IPS-NIHi11 (cell line): Measurements from ENCODE around the gene LGSN.
"Not testable (repeated sequence)": the region's sequence is repeated elsewhere in the genome, so short reads cannot be mapped to it uniquely, and the experiment has no call there.

Experiments used
- DNase-seq: peaks from one replicate; pipeline ENCODE4 v3.0.0; 2012; ENCODE audit warnings: mixed read lengths, low spot score

The LGSN gene

DNA sequence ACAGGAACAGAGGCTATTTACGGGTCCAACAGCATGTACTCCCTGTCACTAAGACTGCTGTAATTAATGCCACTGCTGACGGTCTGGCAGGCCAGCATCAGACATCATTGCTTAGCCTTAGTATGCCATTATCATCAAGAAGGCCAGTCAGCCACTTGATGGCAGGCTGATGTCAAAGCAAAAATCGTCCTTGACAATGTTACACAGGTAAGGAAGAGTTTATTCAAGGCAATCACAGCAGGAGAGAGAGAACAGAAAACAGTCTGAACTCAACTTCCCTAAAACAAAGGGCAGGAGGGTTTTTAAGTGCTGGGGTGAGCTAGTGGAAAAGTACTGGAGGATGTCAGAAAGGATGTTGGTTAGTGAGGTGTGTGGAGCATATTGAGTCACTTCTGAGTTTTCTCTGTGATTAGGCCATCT, 83.4 kb downstream of the LGSN start:
- DNase-seq, result no peak

DNA sequence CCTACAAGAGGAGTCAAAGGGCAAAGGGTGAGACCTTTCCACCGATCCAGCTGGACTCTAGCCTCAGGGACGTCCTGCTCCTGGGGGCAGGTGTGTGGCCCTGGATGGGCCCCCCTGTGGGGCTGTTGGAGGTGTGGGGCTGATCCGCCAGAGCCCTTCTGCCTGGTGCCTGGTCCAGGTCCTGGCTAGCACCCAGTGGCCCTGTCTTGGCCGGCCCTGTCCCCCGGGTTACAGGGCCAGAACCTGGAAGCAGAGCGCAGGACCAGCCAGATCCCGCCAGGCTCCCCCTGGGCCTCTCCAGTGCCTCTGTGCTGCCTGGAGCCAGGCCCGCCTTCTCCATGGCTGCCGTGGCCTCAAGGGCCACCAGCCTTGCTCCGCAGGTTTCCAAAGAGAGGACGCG, 89.3 kb downstream of the LGSN start:
- not testable (repeated sequence) for DNase-seq

- DNase-seq, result not testable (repeated sequence)
Measured at GRCh38 chr6:63230027-63230426, 89.8 kb downstream of the LGSN start.

DNA sequence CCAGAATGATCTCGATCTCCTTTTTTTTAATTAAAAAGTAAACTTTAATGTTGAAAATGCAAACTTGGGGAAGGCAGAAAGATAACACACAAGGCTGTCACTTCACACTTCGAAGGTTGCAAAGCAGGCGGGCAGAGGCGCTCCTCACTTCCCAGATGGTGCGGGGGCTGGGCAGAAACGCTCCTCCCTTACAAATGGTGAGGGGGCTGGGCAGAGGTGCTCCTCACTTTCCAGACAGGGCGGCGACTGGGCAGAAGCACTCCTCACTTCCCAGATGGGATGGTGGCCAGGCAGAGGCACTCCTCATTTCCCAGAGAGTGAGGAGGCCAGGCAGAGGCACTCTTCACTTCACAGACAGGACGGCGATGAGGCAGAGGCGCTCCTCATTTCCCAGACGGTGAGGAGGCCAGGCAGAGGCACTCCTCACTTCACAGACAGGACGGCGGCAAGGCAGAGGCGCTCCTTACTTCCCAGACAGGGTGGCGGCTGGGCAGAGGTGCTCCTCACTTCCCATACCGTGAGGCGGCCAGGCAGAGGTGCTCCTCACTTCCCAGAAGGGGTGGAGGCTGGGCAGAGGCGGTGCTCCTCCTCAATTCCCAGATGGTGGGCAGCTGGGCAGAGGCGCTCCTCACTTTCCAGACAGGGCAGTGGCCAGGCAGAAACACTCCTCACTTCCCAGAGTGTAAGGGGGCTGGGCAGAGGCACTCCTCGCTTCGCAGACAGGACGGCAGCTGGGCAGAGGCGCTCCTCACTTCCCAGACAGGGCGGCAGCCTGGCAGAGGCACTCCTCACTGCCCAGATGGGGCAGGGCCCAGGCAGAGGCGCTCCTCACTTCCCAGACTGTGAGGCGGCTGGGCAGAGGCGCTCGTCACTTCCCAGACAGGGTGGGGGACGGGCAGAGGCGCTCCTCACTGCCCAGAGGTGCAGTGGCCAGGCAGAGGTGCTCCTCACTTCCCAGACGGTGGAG, 91.6 kb downstream of the LGSN start:
- not testable (repeated sequence) for DNase-seq

GRCh38 chr6:63225987-63226386, 93.8 kb downstream of the LGSN start:
- not testable (repeated sequence) for DNase-seq
